Measurements from ENCODE around the gene HEBP2.

The HEBP2 gene

DNA sequence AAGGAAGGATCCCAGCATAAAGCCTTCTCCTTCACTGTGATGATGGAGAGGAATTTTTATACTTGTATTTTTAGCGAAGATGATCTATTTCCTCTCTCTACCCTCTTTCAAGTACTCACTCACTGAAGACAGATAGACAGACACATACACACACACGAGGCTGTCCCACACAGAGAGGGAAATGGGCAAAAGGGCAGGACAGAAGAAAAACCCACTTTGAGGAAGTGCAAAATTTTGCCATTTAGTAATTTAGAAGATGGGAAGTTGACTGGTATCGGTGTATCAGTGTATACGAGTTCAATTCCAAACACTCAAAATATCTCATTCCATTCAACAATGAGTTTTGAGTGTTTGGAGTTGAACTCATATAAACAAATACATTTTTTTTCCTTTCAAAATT is 30.9 kb downstream of the HEBP2 start:
- no peaks in the 10 kb centered on the region for H4K20me1 ChIP-seq (ENCODE audit: insufficient read depth, low read length)
- H3K27ac ChIP-seq (ENCODE audit: low read length): no peak overlapping the region; the same call in 1 of the 2 replicates
- no peak overlapping the region for H3K4me3 ChIP-seq (ENCODE audit: low read length)
- no peaks in the 10 kb centered on the region for H3K9me3 ChIP-seq (ENCODE audit: insufficient read depth, low read length)
- no peaks in the 10 kb centered on the region for H3K27me3 ChIP-seq (ENCODE audit: low read depth, low read length)
- no peak overlapping the region for H2AFZ ChIP-seq (ENCODE audit: low read depth, low read length)
- peak overlapping the region; percentile 48 for H3K4me2 ChIP-seq (ENCODE audit: low read length)
- no peaks in the 10 kb centered on the region for H3K79me2 ChIP-seq (ENCODE audit: low read length)
- H3K9ac ChIP-seq (ENCODE audit: low read length): no peak overlapping the region
- no peaks in the 10 kb centered on the region for H3K36me3 ChIP-seq (replicated peaks; ENCODE audit: low read depth, low read length)
- TF ChIP-seq, protein P1, sequence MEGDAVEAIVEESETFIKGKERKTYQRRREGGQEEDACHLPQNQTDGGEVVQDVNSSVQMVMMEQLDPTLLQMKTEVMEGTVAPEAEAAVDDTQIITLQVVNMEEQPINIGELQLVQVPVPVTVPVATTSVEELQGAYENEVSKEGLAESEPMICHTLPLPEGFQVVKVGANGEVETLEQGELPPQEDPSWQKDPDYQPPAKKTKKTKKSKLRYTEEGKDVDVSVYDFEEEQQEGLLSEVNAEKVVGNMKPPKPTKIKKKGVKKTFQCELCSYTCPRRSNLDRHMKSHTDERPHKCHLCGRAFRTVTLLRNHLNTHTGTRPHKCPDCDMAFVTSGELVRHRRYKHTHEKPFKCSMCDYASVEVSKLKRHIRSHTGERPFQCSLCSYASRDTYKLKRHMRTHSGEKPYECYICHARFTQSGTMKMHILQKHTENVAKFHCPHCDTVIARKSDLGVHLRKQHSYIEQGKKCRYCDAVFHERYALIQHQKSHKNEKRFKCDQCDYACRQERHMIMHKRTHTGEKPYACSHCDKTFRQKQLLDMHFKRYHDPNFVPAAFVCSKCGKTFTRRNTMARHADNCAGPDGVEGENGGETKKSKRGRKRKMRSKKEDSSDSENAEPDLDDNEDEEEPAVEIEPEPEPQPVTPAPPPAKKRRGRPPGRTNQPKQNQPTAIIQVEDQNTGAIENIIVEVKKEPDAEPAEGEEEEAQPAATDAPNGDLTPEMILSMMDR (IDR thresholded peaks at IDR 0.05; ENCODE audit: low read depth, low read length): no peak
- TF ChIP-seq EZH2phosphoT487 (IDR thresholded peaks at IDR 0.05; ENCODE audit: low read depth): no peak
- peaks cover 22% of the 10 kb centered on the region for H3K4me1 ChIP-seq (ENCODE audit: low read length)

DNA sequence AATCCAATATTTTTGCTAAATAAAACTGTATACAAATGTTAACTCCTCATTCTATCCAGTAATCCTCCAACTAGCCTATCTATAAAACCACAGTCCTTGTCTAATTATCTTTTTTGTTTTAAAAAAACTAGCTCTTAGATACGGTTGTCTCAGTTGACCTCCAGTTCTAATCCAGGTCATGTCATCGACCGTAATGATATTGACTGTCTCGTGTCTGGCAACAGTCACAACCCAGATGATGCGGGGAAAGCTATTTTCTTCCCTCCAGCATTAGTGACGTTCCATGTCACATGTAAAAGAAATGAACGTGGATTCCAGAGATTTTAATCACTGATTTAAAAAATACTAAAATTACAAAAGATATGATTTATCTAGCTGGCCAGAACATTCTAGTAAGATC is 35.5 kb downstream of the HEBP2 start:
- Histone ChIP-seq H4K20me1 (ENCODE audit: insufficient read depth, low read length) (no peaks in the 10 kb centered on the region), H2AFZ (ENCODE audit: low read depth, low read length) (no peak overlapping the region), H3K27ac (ENCODE audit: low read length) (no peak overlapping the region), H3K9ac (ENCODE audit: low read length) (no peak overlapping the region), H3K79me2 (ENCODE audit: low read length) (no peaks in the 10 kb centered on the region), H3K27me3 (ENCODE audit: low read depth, low read length) (no peaks in the 10 kb centered on the region), H3K36me3 (replicated peaks; ENCODE audit: low read depth, low read length) (no peaks in the 10 kb centered on the region), H3K4me1 (ENCODE audit: low read length) (peaks cover 27% of the 10 kb centered on the region), H3K4me3 (ENCODE audit: low read length) (no peak overlapping the region), H3K4me2 (ENCODE audit: low read length) (no peak overlapping the region), H3K9me3 (ENCODE audit: insufficient read depth, low read length) (no peaks in the 10 kb centered on the region)
- TF ChIP-seq, protein P1 (IDR thresholded peaks at IDR 0.05; ENCODE audit: low read depth, low read length): no peak
- TF ChIP-seq EZH2phosphoT487 (IDR thresholded peaks at IDR 0.05; ENCODE audit: low read depth): no peak

DNA sequence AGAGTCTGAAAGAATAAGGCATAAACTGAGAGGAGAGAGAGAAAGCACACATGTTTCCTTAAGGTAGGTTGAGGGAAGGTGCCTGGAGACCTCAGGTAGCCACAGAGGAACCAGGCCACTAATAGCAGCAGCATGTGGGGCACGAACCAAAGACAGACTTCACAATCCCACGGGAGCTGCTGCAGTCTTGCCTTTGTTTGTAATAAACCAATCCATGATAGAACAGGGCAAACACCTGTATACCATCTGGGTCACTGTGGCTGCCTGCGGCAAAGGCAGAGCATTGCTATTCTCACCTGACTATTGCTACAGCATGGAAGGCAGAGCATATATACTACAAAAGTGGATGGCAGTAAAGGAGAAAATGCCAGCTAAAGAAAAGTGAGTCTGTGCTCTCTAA is 36.3 kb downstream of the HEBP2 start:
- no peak overlapping the region for H3K9ac ChIP-seq (ENCODE audit: low read length)

DNA sequence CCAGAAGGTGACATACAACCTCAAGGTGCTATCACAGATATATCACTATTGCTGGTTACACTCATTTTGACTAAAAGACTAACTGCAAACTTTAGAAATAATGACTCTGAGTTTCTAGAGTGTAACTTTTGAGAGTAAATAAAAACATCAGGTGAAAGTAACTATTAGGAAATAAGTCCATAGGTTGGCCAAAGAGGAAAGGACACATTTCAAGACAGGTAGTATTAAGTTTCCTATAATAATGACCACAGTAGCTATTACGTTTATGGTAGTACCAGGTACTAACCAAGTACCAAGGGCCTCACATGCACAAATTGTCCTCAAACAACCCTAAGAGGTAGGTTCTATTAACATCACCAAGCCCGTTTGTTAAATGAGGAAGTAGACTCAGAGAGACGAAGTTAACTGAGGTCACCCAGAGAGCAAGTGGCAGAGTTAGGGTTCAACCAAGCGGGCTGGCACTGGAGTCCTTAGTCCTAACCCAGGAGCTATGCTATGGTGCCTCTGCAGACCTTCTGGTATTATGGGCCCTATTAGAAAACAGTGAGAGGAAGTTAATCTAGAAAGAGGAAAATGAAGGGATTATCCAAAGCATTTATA is 36.8 kb downstream of the HEBP2 start:
- H3K79me2 ChIP-seq (ENCODE audit: low read length): no peaks in the 10 kb centered on the region
- H3K36me3 ChIP-seq (replicated peaks; ENCODE audit: low read depth, low read length): no peaks in the 10 kb centered on the region
- TF ChIP-seq, protein P1 (IDR thresholded peaks at IDR 0.05; ENCODE audit: low read depth, low read length): no peak
- TF ChIP-seq EZH2phosphoT487 (IDR thresholded peaks at IDR 0.05; ENCODE audit: low read depth): no peak
- no peak overlapping the region for H3K27ac ChIP-seq (ENCODE audit: low read length)
- no peaks in the 10 kb centered on the region for H4K20me1 ChIP-seq (ENCODE audit: insufficient read depth, low read length)
- H3K9me3 ChIP-seq (ENCODE audit: insufficient read depth, low read length): no peaks in the 10 kb centered on the region
- no peak overlapping the region for H2AFZ ChIP-seq (ENCODE audit: low read depth, low read length)
- H3K27me3 ChIP-seq (ENCODE audit: low read depth, low read length): no peaks in the 10 kb centered on the region
- no peak overlapping the region for H3K9ac ChIP-seq (ENCODE audit: low read length)
- H3K4me3 ChIP-seq (ENCODE audit: low read length): no peak overlapping the region
- peaks cover 15% of the 10 kb centered on the region for H3K4me1 ChIP-seq (ENCODE audit: low read length)
- H3K4me2 ChIP-seq (ENCODE audit: low read length): peak overlapping the region; percentile 32

More for the DNA sequence above, 36.3 kb downstream of the HEBP2 start:
- Histone ChIP-seq H4K20me1 (ENCODE audit: insufficient read depth, low read length) (no peaks in the 10 kb centered on the region), H3K27me3 (ENCODE audit: low read depth, low read length) (no peaks in the 10 kb centered on the region), H3K9me3 (ENCODE audit: insufficient read depth, low read length) (no peaks in the 10 kb centered on the region), H3K79me2 (ENCODE audit: low read length) (no peaks in the 10 kb centered on the region), H3K4me2 (ENCODE audit: low read length) (no peak overlapping the region), H3K27ac (ENCODE audit: low read length) (no peak overlapping the region), H3K4me1 (ENCODE audit: low read length) (peaks cover 19% of the 10 kb centered on the region), H3K4me3 (ENCODE audit: low read length) (no peak overlapping the region), H3K36me3 (replicated peaks; ENCODE audit: low read depth, low read length) (no peaks in the 10 kb centered on the region), H2AFZ (ENCODE audit: low read depth, low read length) (no peak overlapping the region)
- TF ChIP-seq, protein P1 (IDR thresholded peaks at IDR 0.05; ENCODE audit: low read depth, low read length): no peak
- TF ChIP-seq EZH2phosphoT487 (IDR thresholded peaks at IDR 0.05; ENCODE audit: low read depth): no peak

All from OCI-LY3 (cell line).